ENCODE data around the gene CACNG7.

DNA sequence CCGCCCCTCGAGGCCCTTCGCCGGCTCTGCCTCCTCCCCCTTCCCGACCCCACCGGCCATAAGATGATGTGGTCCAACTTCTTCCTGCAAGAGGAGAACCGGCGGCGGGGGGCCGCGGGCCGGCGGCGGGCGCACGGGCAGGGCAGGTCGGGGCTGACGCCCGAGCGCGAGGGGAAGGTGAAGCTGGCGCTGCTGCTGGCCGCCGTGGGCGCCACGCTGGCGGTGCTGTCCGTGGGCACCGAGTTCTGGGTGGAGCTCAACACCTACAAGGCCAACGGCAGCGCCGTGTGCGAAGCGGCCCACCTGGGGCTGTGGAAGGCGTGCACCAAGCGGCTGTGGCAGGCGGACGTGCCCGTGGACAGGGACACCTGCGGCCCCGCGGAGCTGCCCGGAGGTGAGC is 83.7 kb downstream of the CACNG7 start:
- TF ChIP-seq, protein P1, sequence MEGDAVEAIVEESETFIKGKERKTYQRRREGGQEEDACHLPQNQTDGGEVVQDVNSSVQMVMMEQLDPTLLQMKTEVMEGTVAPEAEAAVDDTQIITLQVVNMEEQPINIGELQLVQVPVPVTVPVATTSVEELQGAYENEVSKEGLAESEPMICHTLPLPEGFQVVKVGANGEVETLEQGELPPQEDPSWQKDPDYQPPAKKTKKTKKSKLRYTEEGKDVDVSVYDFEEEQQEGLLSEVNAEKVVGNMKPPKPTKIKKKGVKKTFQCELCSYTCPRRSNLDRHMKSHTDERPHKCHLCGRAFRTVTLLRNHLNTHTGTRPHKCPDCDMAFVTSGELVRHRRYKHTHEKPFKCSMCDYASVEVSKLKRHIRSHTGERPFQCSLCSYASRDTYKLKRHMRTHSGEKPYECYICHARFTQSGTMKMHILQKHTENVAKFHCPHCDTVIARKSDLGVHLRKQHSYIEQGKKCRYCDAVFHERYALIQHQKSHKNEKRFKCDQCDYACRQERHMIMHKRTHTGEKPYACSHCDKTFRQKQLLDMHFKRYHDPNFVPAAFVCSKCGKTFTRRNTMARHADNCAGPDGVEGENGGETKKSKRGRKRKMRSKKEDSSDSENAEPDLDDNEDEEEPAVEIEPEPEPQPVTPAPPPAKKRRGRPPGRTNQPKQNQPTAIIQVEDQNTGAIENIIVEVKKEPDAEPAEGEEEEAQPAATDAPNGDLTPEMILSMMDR (IDR thresholded peaks at IDR 0.05; ENCODE audit: insufficient read depth, low read length): no peak
- TF ChIP-seq POLR2AphosphoS5 (IDR thresholded peaks at IDR 0.05; ENCODE audit: low read depth): no peak
